ENCODE data around the gene NOMO2.
"Not testable (repeated sequence)": the region's sequence is repeated elsewhere in the genome, so short reads cannot be mapped to it uniquely, and the experiment has no call there.

Gene NOMO2

GRCh38 chr16:18522637-18523036, 39.3 kb downstream of the NOMO2 start:
- DNase-seq (ENCODE audit: low spot score) = not testable (repeated sequence)

GRCh38 chr16:18521445-18522181, 40.3 kb downstream of the NOMO2 start:
- not testable (repeated sequence) for DNase-seq (ENCODE audit: low spot score)

- not testable (repeated sequence) for DNase-seq (ENCODE audit: low spot score)
Measured at GRCh38 chr16:18518536-18519283, 43.2 kb downstream of the NOMO2 start.

- DNase-seq (ENCODE audit: low spot score) = not testable (repeated sequence)
Measured at GRCh38 chr16:18498430-18498829, 63.5 kb downstream of the NOMO2 start.

GRCh38 chr16:18497032-18497431, 64.9 kb downstream of the NOMO2 start:
- DNase-seq (ENCODE audit: low spot score) = not testable (repeated sequence)

- DNase-seq (ENCODE audit: low spot score) = not testable (repeated sequence)
Measured at GRCh38 chr16:18492118-18492897, 69.6 kb downstream of the NOMO2 start.

GRCh38 chr16:18436025-18436424, 125.9 kb downstream of the NOMO2 start:
- DNase-seq (ENCODE audit: low spot score) = not testable (repeated sequence)

- not testable (repeated sequence) for DNase-seq (ENCODE audit: low spot score)
Measured at GRCh38 chr16:18415827-18416226, 146.1 kb downstream of the NOMO2 start.

- not testable (repeated sequence) for DNase-seq (ENCODE audit: low spot score)
Measured at GRCh38 chr16:18409532-18410293, 152.2 kb downstream of the NOMO2 start.

- DNase-seq (ENCODE audit: low spot score) = not testable (repeated sequence)
Measured at GRCh38 chr16:18401851-18402657, 159.8 kb downstream of the NOMO2 start.

GRCh38 chr16:18401159-18401558, 160.7 kb downstream of the NOMO2 start:
- DNase-seq (ENCODE audit: low spot score) = not testable (repeated sequence)

GRCh38 chr16:18394363-18394762, 167.5 kb downstream of the NOMO2 start:
- not testable (repeated sequence) for DNase-seq (ENCODE audit: low spot score)

- not testable (repeated sequence) for DNase-seq (ENCODE audit: low spot score)
Measured at GRCh38 chr16:18387767-18388166, 174.1 kb downstream of the NOMO2 start.

- DNase-seq (ENCODE audit: low spot score) = not testable (repeated sequence)
Measured at GRCh38 chr16:18386517-18386916, 175.4 kb downstream of the NOMO2 start.

GRCh38 chr16:18385285-18385684, 176.6 kb downstream of the NOMO2 start:
- DNase-seq (ENCODE audit: low spot score) = not testable (repeated sequence)

GRCh38 chr16:18384869-18385268, 177.0 kb downstream of the NOMO2 start:
- DNase-seq (ENCODE audit: low spot score) = not testable (repeated sequence)

GRCh38 chr16:18384098-18384636, 177.7 kb downstream of the NOMO2 start:
- DNase-seq (ENCODE audit: low spot score) = not testable (repeated sequence)

GRCh38 chr16:18382696-18383095, 179.2 kb downstream of the NOMO2 start:
- DNase-seq (ENCODE audit: low spot score) = not testable (repeated sequence)

All from RKO (cell line).